Retinal pigment epithelial cell (primary cell): ENCODE data around the gene LCN10.

ENCODE experiments used
- DNase-seq: peaks from one replicate; pipeline ENCODE4 v3.0.0-alpha.2; 2010; ENCODE audit warnings: low read depth
- H3K4me3 ChIP-seq: 2 replicates; pipeline ENCODE4 v1.5.1; 2011; ENCODE audit warnings: mild to moderate bottlenecking, low read length, control low read depth, moderate library complexity
- CTCF ChIP-seq: conservative IDR thresholded peaks from 2 replicates; pipeline ENCODE4 v1.5.1; 2011; ENCODE audit warnings: low read depth, low read length, control low read depth, inconsistent platforms

Gene LCN10

GRCh38 chr9:136765041-136765440 lies 22.3 kb upstream of the LCN10 start:
- TF ChIP-seq CTCF: no peak
- no peak for DNase-seq
- no peak overlapping the region for H3K4me3 ChIP-seq

- H3K4me3 ChIP-seq: no peak within 1 kb of the TSS
- no peak for TF ChIP-seq CTCF
- DNase-seq: no peak
Observed at GRCh38 chr9:136764301-136764891, 21.7 kb upstream of the LCN10 start, which contains the start of gene LCN15. LCN15 (minus strand) TSS chr9:136764518; CDS start chr9:136764488, 30 bp downstream.

GRCh38 chr9:136763649-136764035 lies 20.9 kb upstream of the LCN10 start:
- H3K4me3 ChIP-seq: no peak overlapping the region
- DNase-seq: no peak
- no peak for TF ChIP-seq CTCF

GRCh38 chr9:136762915-136763648 lies 20.3 kb upstream of the LCN10 start:
- H3K4me3 ChIP-seq: no peak overlapping the region
- DNase-seq: no peak
- TF ChIP-seq CTCF: no peak

- DNase-seq: no peak
- no peak for TF ChIP-seq CTCF
Observed at GRCh38 chr9:136762221-136762691, 19.5 kb upstream of the LCN10 start.

GRCh38 chr9:136761545-136761981 lies 18.8 kb upstream of the LCN10 start:
- no peak for TF ChIP-seq CTCF
- no peak for DNase-seq
- no peak overlapping the region for H3K4me3 ChIP-seq

More at GRCh38 chr9:136762221-136762691, 19.5 kb upstream of the LCN10 start:
- no peak overlapping the region for H3K4me3 ChIP-seq
